Smooth muscle cell (in vitro differentiated cells): ENCODE data around the gene SUPT5H. TPM values are rescaled to one million over a fixed set of nuclear protein-coding genes. Genes with fewer than 3 reads are reported as not detected.

Experiments used
- DNase-seq: peaks from one replicate; lab custom pipeline; 2025; ENCODE audit not compliant: unreplicated experiment; lab: John Stamatoyannopoulos, UW
- H2AFZ ChIP-seq: fragments of 200-600 bp; sonication (generic); 2 replicates; pipeline ENCODE4 v1.6.0; 2016; ENCODE audit warnings: antibody characterized with exemption, low read depth, mild to moderate bottlenecking
- H3F3A ChIP-seq: fragments of 200-600 bp; sonication (generic); 2 replicates; pipeline ENCODE4 v1.6.0; 2017; ENCODE audit warnings: antibody characterized with exemption, low read depth
- H3K27ac ChIP-seq: fragments of 200-600 bp; sonication (generic); 2 replicates; pipeline ENCODE4 v1.5.1; 2016; ENCODE audit warnings: low read depth, mild to moderate bottlenecking
- H3K27me3 ChIP-seq: fragments of 200-600 bp; sonication (generic); 2 replicates; pipeline ENCODE4 v1.6.1; 2016; ENCODE audit warnings: low read depth, mild to moderate bottlenecking
- H3K36me3 ChIP-seq: fragments of 200-600 bp; sonication (generic); 2 replicates; pipeline ENCODE4 v1.5.1; 2016; ENCODE audit warnings: low read depth
- H3K4me1 ChIP-seq: fragments of 200-600 bp; sonication (generic); 2 replicates; pipeline ENCODE4 v1.5.1; 2016; ENCODE audit warnings: low read depth
- H3K4me2 ChIP-seq: fragments of 200-600 bp; sonication (generic); 2 replicates; pipeline ENCODE4 v1.6.0; 2016; ENCODE audit warnings: mild to moderate bottlenecking
- H3K4me3 ChIP-seq: fragments of 200-600 bp; sonication (generic); 2 replicates; pipeline ENCODE4 v1.5.1; 2016; ENCODE audit warnings: mild to moderate bottlenecking
- H3K79me2 ChIP-seq: fragments of 200-600 bp; sonication (generic); 2 replicates; pipeline ENCODE4 v1.6.0; 2016; ENCODE audit warnings: low read depth, mild to moderate bottlenecking
- H3K9ac ChIP-seq: fragments of 200-600 bp; sonication (generic); 2 replicates; pipeline ENCODE4 v1.6.0; 2016; ENCODE audit warnings: low read depth
- H3K9me3 ChIP-seq: fragments of 200-600 bp; sonication (generic); replicated peaks from 2 replicates; pipeline ENCODE4 v1.5.1; 2016; ENCODE audit warnings: low read depth
- H4K20me1 ChIP-seq: fragments of 200-600 bp; sonication (generic); 2 replicates; pipeline ENCODE4 v1.6.0; 2016; ENCODE audit warnings: low read depth
- CTCF ChIP-seq: fragments of 200-600 bp; sonication (generic); IDR thresholded peaks from 2 replicates; pipeline ENCODE4 v1.5.1; 2017; ENCODE audit warnings: borderline replicate concordance, mild to moderate bottlenecking, antibody characterized with exemption; ENCODE audit not compliant: insufficient read depth, poor library complexity, severe bottlenecking
- WGBS: methylation state at CpG from one replicate; pipeline ENCODE4 v1.1.7; 2016; ENCODE audit warnings: low lambda C conversion rate; 5-methylcytosine and 5-hydroxymethylcytosine counted together
- polyA plus RNA-seq: library from polyadenylated mRNA; unstranded; fragments of >200 nt; fragmentation: Nextera tagmentation; extraction: Ambion mirVana; gene quantifications from 2 replicates; pipeline ENCODE4 v1.2.1, GENCODE V29; 2016
- total RNA-seq: library from RNA; depleted of rRNA; stranded (reverse); fragments of >200 nt; gene quantifications from 2 replicates; pipeline ENCODE4 v1.2.3, GENCODE V29; 2014

Gene SUPT5H
- total and polyA plus RNA-seq, 2 experiments from 2014 or later = 44.9 to 134 TPM

GRCh38 chr19:39506944-39507714 lies 61.7 kb downstream of the SUPT5H start:
- peak overlapping the region; percentile 48 for H3K4me3 ChIP-seq
- WGBS = 3% methylated on average over 88 of the region's 96 CpGs
- no peak for DNase-seq
- no peaks in the 10 kb centered on the region for H4K20me1 ChIP-seq
- no peak overlapping the region for H3K27ac ChIP-seq
- no peaks in the 10 kb centered on the region for H3K36me3 ChIP-seq
- H3K9me3 ChIP-seq = no peaks in the 10 kb centered on the region
- H2AFZ ChIP-seq = peak overlapping the region; percentile 88
- TF ChIP-seq CTCF = no peak
- H3K79me2 ChIP-seq = no peaks in the 10 kb centered on the region
- H3F3A ChIP-seq = no peaks in the 10 kb centered on the region
- H3K4me2 ChIP-seq = peak overlapping the region; percentile 85
- no peak overlapping the region for H3K9ac ChIP-seq
- H3K27me3 ChIP-seq = peaks cover 45% of the 10 kb centered on the region
- peaks cover 8% of the 10 kb centered on the region for H3K4me1 ChIP-seq

- no peak overlapping the region for H3K9ac ChIP-seq
- H3K27ac ChIP-seq = no peak overlapping the region
- no peaks in the 10 kb centered on the region for H4K20me1 ChIP-seq
- peak overlapping the region; percentile 48 for H3K4me3 ChIP-seq
- peak overlapping the region; percentile 88 for H2AFZ ChIP-seq
- no peaks in the 10 kb centered on the region for H3K36me3 ChIP-seq
- DNase-seq = no peak
- TF ChIP-seq CTCF = no peak
- peaks cover 50% of the 10 kb centered on the region for H3K27me3 ChIP-seq
- 42% methylated on average over 24 of the region's 24 CpGs for WGBS
- H3K9me3 ChIP-seq = no peaks in the 10 kb centered on the region
- no peaks in the 10 kb centered on the region for H3F3A ChIP-seq
- peaks cover 8% of the 10 kb centered on the region for H3K4me1 ChIP-seq
- H3K79me2 ChIP-seq = no peaks in the 10 kb centered on the region
- H3K4me2 ChIP-seq = peak overlapping the region; percentile 85
Measured at GRCh38 chr19:39507715-39508364, 62.5 kb downstream of the SUPT5H start.

- 88% methylated on average over 9 of the region's 9 CpGs for WGBS
- H3K36me3 ChIP-seq = no peaks in the 10 kb centered on the region
- no peaks in the 10 kb centered on the region for H3F3A ChIP-seq
- peaks cover 52% of the 10 kb centered on the region for H3K27me3 ChIP-seq
- no peak overlapping the region for H2AFZ ChIP-seq
- no peak overlapping the region for H3K27ac ChIP-seq
- H3K4me1 ChIP-seq = peaks cover 8% of the 10 kb centered on the region
- H3K79me2 ChIP-seq = no peaks in the 10 kb centered on the region
- no peak overlapping the region for H3K4me3 ChIP-seq
- H3K9ac ChIP-seq = no peak overlapping the region
- TF ChIP-seq CTCF = no peak
- H4K20me1 ChIP-seq = no peaks in the 10 kb centered on the region
- no peaks in the 10 kb centered on the region for H3K9me3 ChIP-seq
- H3K4me2 ChIP-seq = no peak overlapping the region
- no peak for DNase-seq
Measured at GRCh38 chr19:39508629-39509028, 63.2 kb downstream of the SUPT5H start.

- Histone ChIP-seq H2AFZ (no peak overlapping the region), H3K9me3 (no peaks in the 10 kb centered on the region), H3K4me1 (peaks cover 8% of the 10 kb centered on the region), H3K79me2 (no peaks in the 10 kb centered on the region), H3K4me3 (no peak overlapping the region), H3K27ac (no peak overlapping the region), H3K27me3 (peaks cover 52% of the 10 kb centered on the region), H3F3A (no peaks in the 10 kb centered on the region), H3K36me3 (no peaks in the 10 kb centered on the region), H4K20me1 (no peaks in the 10 kb centered on the region), H3K4me2 (no peak overlapping the region), H3K9ac (no peak overlapping the region)
- 72% methylated on average over 2 of the region's 2 CpGs for WGBS
- TF ChIP-seq CTCF = no peak
- no peak for DNase-seq
Measured at GRCh38 chr19:39509233-39509632, 63.9 kb downstream of the SUPT5H start.
